H1 (cell line): ENCODE measurements around the gene MASTL. TPM values are rescaled to one million over a fixed set of nuclear protein-coding genes. Genes with fewer than 3 reads are reported as not detected.

Experiments used
- CTCF ChIA-PET: fragments of 300-600 bp; sonication (Branson Sonifier 250); formaldehyde crosslinking; loops from one replicate; lab custom pipeline; 2021; ENCODE audit not compliant: partially characterized antibody; lab: Charles Lee
- POLR2A ChIA-PET: fragments of 300-600 bp; sonication (Branson Sonifier 250); formaldehyde crosslinking; loops from one replicate; lab custom pipeline; 2021; ENCODE audit warnings: inconsistent platforms; ENCODE audit not compliant: partially characterized antibody; lab: Charles Lee
- DNase-seq, 2 experiments: peaks; one replicate each; pipeline versions ENCODE4 v3.0.0 to v3.0.0-alpha.2; 2010 to 2022; ENCODE audit warnings: low spot score in 2 of 2, low read depth in 1 of 2, mixed read lengths in 1 of 2
- FAIRE-seq: peaks from 2 replicates; lab custom pipeline; 2011; peaks lifted over from hg19 to GRCh38; lab: Jason Lieb, UNC
- H2AFZ ChIP-seq: 2 replicates; pipeline ENCODE4 v1.8.1; 2012; ENCODE audit warnings: low read length, inconsistent platforms
- H2AK5ac ChIP-seq: 2 replicates; pipeline ENCODE4 v1.6.1; 2013; ENCODE audit warnings: low read depth, low read length
- H2BK120ac ChIP-seq: replicated peaks from 2 replicates; pipeline ENCODE3; 2013; ENCODE audit warnings: low read depth, low read length, inconsistent platforms
- H2BK12ac ChIP-seq: 2 replicates; pipeline ENCODE4 v1.6.1; 2013; ENCODE audit warnings: low read depth, low read length
- H2BK15ac ChIP-seq: 2 replicates; pipeline ENCODE4 v1.6.1; 2013; ENCODE audit warnings: low read length
- H2BK20ac ChIP-seq: 2 replicates; pipeline ENCODE4 v1.6.1; 2013; ENCODE audit warnings: low read length
- H2BK5ac ChIP-seq: 2 replicates; pipeline ENCODE4 v1.6.1; 2013; ENCODE audit warnings: low read depth, low read length
- H3K14ac ChIP-seq: 2 replicates; pipeline ENCODE4 v1.6.1; 2013; ENCODE audit warnings: inconsistent platforms; ENCODE audit not compliant: insufficient read length
- H3K18ac ChIP-seq: 2 replicates; pipeline ENCODE4 v1.6.1; 2013; ENCODE audit warnings: low read length; ENCODE audit errors: extremely low read depth
- H3K23ac ChIP-seq: 2 replicates; pipeline ENCODE4 v1.6.1; 2013; ENCODE audit warnings: inconsistent platforms; ENCODE audit not compliant: insufficient read length
- H3K23me2 ChIP-seq: 2 replicates; pipeline ENCODE4 v1.6.1; 2013; ENCODE audit warnings: low read depth, low read length
- H3K27ac ChIP-seq: 2 replicates; pipeline ENCODE4 v1.6.1; 2011; ENCODE audit warnings: low read depth, low read length, inconsistent platforms
- H3K27me3 ChIP-seq, 4 experiments: replicated peaks in 1 of 4; 1 replicate in 1 of 4; 2 replicates in 3 of 4; pipeline versions ENCODE4 v1.6.1 to v1.8.1; 2011 to 2013; ENCODE audit warnings: low read length in 3 of 4, mild to moderate bottlenecking in 3 of 4, inconsistent platforms in 2 of 4, mixed read lengths in 2 of 4, moderate library complexity in 1 of 4; ENCODE audit not compliant: control insufficient read depth in 3 of 4, insufficient read depth in 3 of 4; ENCODE audit errors: extremely low read depth in 1 of 4
- H3K36me3 ChIP-seq, 4 experiments: 2 replicates each; pipeline versions ENCODE4 v1.6.1 to v1.8.1; 2011 to 2013; ENCODE audit warnings: mild to moderate bottlenecking in 4 of 4, low read length in 3 of 4, moderate library complexity in 2 of 4, control low read depth in 1 of 4, inconsistent platforms in 1 of 4; ENCODE audit not compliant: insufficient read depth in 4 of 4, control insufficient read depth in 2 of 4
- H3K4ac ChIP-seq: replicated peaks from 2 replicates; pipeline ENCODE3; 2013; ENCODE audit warnings: low read length, low read depth, mixed read lengths, inconsistent platforms; ENCODE audit not compliant: insufficient read length
- H3K4me1 ChIP-seq, 4 experiments: replicated peaks in 1 of 4; 1 replicate in 1 of 4; 2 replicates in 3 of 4; pipeline versions ENCODE4 v1.6.1 to v1.8.1; 2011 to 2013; ENCODE audit warnings: low read length in 3 of 4, inconsistent platforms in 2 of 4, mixed read lengths in 1 of 4; ENCODE audit not compliant: insufficient read depth in 4 of 4, control insufficient read depth in 3 of 4
- H3K4me2 ChIP-seq, 2 experiments: 2 replicates each; pipeline versions ENCODE4 v1.6.1 to v1.8.1; 2011 to 2013; ENCODE audit warnings: low read depth in 2 of 2, low read length in 2 of 2, control low read depth in 1 of 2, inconsistent platforms in 1 of 2, mild to moderate bottlenecking in 1 of 2; ENCODE audit not compliant: insufficient read depth in 1 of 2
- H3K4me3 ChIP-seq, 4 experiments: fragments of 200-600, 300-600 bp in 1 of 4; sonication (generic), shearing (Covaris generic), sonication (Bioruptor Twin) in 1 of 4; 2 replicates each; pipeline versions ENCODE4 v1.5.1 to v1.8.1; 2011 to 2016; ENCODE audit warnings: low read length in 4 of 4, low read depth in 3 of 4, control low read depth in 2 of 4, inconsistent platforms in 2 of 4, mild to moderate bottlenecking in 2 of 4, mixed read lengths in 1 of 4, moderate library complexity in 1 of 4; ENCODE audit not compliant: insufficient read depth in 2 of 4; ENCODE audit errors: extremely low read depth in 1 of 4
- H3K56ac ChIP-seq: replicated peaks from 2 replicates; pipeline ENCODE3; 2013; ENCODE audit warnings: low read depth, mild to moderate bottlenecking, mixed read lengths, low read length, inconsistent platforms; ENCODE audit not compliant: insufficient read length
- H3K79me1 ChIP-seq: 2 replicates; pipeline ENCODE4 v1.6.1; 2013; ENCODE audit warnings: low read depth, low read length, control low read depth
- H3K79me2 ChIP-seq, 2 experiments: 2 replicates each; pipeline versions ENCODE4 v1.6.1 to v1.8.1; 2012 to 2013; ENCODE audit warnings: low read length in 2 of 2, mild to moderate bottlenecking in 2 of 2, inconsistent platforms in 1 of 2; ENCODE audit not compliant: insufficient read depth in 2 of 2, control insufficient read depth in 1 of 2
- H3K9ac ChIP-seq, 4 experiments: replicated peaks in 1 of 4; 1 replicate in 1 of 4; 2 replicates in 3 of 4; pipeline versions ENCODE4 v1.6.1 to v1.8.1; 2011 to 2013; ENCODE audit warnings: low read depth in 3 of 4, low read length in 3 of 4, control low read depth in 2 of 4, mild to moderate bottlenecking in 2 of 4, moderate library complexity in 2 of 4, inconsistent platforms in 1 of 4; ENCODE audit errors: extremely low read depth in 1 of 4
- H3K9me3 ChIP-seq, 2 experiments: 2 replicates each; pipeline versions ENCODE4 v1.6.1 to v1.8.1; 2012 to 2013; ENCODE audit warnings: mild to moderate bottlenecking in 2 of 2, moderate library complexity in 2 of 2, control low read depth in 1 of 2, inconsistent platforms in 1 of 2, low read depth in 1 of 2, low read length in 1 of 2, mixed read lengths in 1 of 2; ENCODE audit not compliant: insufficient read depth in 2 of 2
- H4K20me1 ChIP-seq, 2 experiments: replicated peaks in 1 of 2; 2 replicates each; pipeline versions ENCODE3 to v1.8.1; 2011 to 2013; ENCODE audit warnings: inconsistent platforms in 2 of 2, low read length in 2 of 2, mild to moderate bottlenecking in 1 of 2; ENCODE audit not compliant: insufficient read depth in 2 of 2, control insufficient read depth in 1 of 2
- H4K5ac ChIP-seq: 2 replicates; pipeline ENCODE4 v1.6.1; 2013; ENCODE audit warnings: low read length, low read depth, mixed read lengths, inconsistent platforms; ENCODE audit not compliant: insufficient read length
- H4K8ac ChIP-seq: 2 replicates; pipeline ENCODE4 v1.8.0; 2013; ENCODE audit warnings: mild to moderate bottlenecking, moderate library complexity, low read length, inconsistent platforms; ENCODE audit not compliant: insufficient read depth; ENCODE audit errors: extremely low read depth
- H4K91ac ChIP-seq: replicated peaks from 2 replicates; pipeline ENCODE3; 2013; ENCODE audit warnings: low read length, mixed read lengths, inconsistent platforms; ENCODE audit not compliant: insufficient read length
- BACH1 ChIP-seq: IDR thresholded peaks from 2 replicates; pipeline ENCODE4 v1.6.1; 2012; ENCODE audit warnings: low read length, improper control_type of control experiment
- CEBPB ChIP-seq: IDR thresholded peaks from 2 replicates; pipeline ENCODE4 v1.6.1; 2012; ENCODE audit warnings: low read depth, low read length
- HDAC2 ChIP-seq, 2 experiments: fragments of 300-600 bp in 1 of 2; sonication (generic) in 1 of 2; IDR thresholded peaks; 2 replicates each; pipeline ENCODE4 v1.6.1; 2011 to 2012; ENCODE audit warnings: low read depth in 2 of 2, low read length in 2 of 2, mild to moderate bottlenecking in 2 of 2, moderate library complexity in 2 of 2, borderline replicate concordance in 1 of 2, inconsistent platforms in 1 of 2
- JUND ChIP-seq: IDR thresholded peaks from 2 replicates; pipeline ENCODE4 v1.6.1; 2011; ENCODE audit warnings: mild to moderate bottlenecking, improper control_type of control experiment, low read length
- KDM1A ChIP-seq: fragments of 200-600, 300-600 bp; sonication (generic); IDR thresholded peaks from 2 replicates; pipeline ENCODE4 v1.7.1; 2016; ENCODE audit warnings: mild to moderate bottlenecking, low read length, borderline replicate concordance
- KDM4A ChIP-seq: IDR thresholded peaks from one replicate; pipeline ENCODE4 v1.7.1; 2012; ENCODE audit warnings: low read depth, mild to moderate bottlenecking, moderate library complexity, low read length, inconsistent platforms; ENCODE audit not compliant: severe bottlenecking
- POU5F1 ChIP-seq: IDR thresholded peaks from 2 replicates; pipeline ENCODE4 v1.6.1; 2011; ENCODE audit warnings: low read depth, mild to moderate bottlenecking, low read length, moderate library complexity
- SP2 ChIP-seq: IDR thresholded peaks from 2 replicates; pipeline ENCODE4 v1.6.1; 2012; ENCODE audit warnings: mild to moderate bottlenecking, low read length, inconsistent platforms
- SUZ12 ChIP-seq: fragments of 200-600 bp; sonication (generic); IDR thresholded peaks from 2 replicates; pipeline ENCODE4 v1.6.1; 2012; ENCODE audit warnings: mild to moderate bottlenecking, inconsistent platforms, low read length, moderate library complexity, mixed read lengths
- WGBS, 2 experiments: shearing (Covaris generic) in 1 of 2; methylation state at CpG; one replicate each; pipeline versions ENCODE4 v1.1.6 to v1.1.7; 2013 to 2015; ENCODE audit warnings: low lambda C conversion rate in 2 of 2, mixed read lengths in 2 of 2, inconsistent platforms in 1 of 2, low coverage in 1 of 2, missing lambda C conversion rate in 1 of 2; ENCODE audit not compliant: insufficient replicate concordance in 2 of 2, insufficient coverage in 1 of 2, insufficient read length in 1 of 2; ENCODE audit errors: extremely low coverage in 1 of 2, missing lambda C conversion rate in 1 of 2; 5-methylcytosine and 5-hydroxymethylcytosine counted together
- polyA plus RNA-seq, 7 experiments: library from polyadenylated mRNA; depleted of rRNA in 3 of 7; stranded (reverse) in 5 of 7; unstranded in 2 of 7; fragments of >200 nt in 5 of 7; fragments of 200-250 nt in 2 of 7; gene quantifications; 1 replicate in 5 of 7; 2 replicates in 1 of 7; 4 replicates in 1 of 7; pipeline versions ENCODE4 v1.2.1 to v1.2.3, GENCODE V29; 2011 to 2013; ENCODE audit warnings: missing spikeins in 2 of 7, mixed read lengths in 2 of 7
- total RNA-seq: library from RNA; stranded (reverse); fragmentation: NEBNext Ultra II Directional; extraction: Animal tissue kit (Norgen Biotek cat#: 25700); gene quantifications from 2 replicates; pipeline ENCODE4 v1.2.1, GENCODE V29; 2021
- TF ChIP-seq, protein P1 (sequence below): IDR thresholded peaks from 2 replicates; pipeline ENCODE4 v1.6.1; 2012; ENCODE audit warnings: low read length, inconsistent platforms
- TF ChIP-seq, protein P2 (sequence below): IDR thresholded peaks from 2 replicates; pipeline ENCODE4 v1.6.1; 2012; ENCODE audit warnings: inconsistent platforms

MASTL gene
- total and polyA plus RNA-seq, 2 of the 8 experiments (the other 6 are each of a cell fraction or from before 2014, with no cell fraction given): 14.9 to 42.5 TPM

DNA sequence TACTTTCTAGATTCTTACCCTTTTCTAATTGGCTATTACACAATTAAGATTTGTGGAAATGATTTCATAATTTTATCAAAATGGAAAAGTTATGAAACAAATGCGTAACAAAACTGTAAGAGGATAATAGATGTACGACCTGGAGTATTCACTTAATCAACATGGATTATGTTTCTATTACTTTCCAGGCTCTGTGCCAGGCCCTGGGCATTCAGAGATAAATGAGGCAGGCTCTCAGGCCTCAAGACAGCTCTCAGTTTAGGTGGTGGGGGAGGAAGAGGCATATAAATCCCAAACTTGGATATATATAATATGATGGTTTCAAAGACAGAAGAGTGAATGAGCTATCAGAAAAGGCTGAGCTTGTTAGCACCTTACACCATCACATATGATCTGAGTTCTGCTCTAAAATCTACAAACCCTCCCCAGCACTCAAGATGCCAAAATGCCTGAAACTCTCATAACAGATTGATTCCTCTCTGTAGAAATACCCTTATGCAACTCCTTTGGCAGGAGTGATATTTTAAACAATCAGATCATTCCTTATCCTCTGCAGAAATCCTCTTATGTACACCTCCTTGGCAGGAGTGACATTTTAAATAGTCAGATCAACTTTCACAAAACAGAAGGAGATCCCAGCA, 42.9 kb downstream of the MASTL start:
- DNase-seq (no peak), FAIRE-seq (no peak)
- Histone ChIP-seq H3K9ac (no peak overlapping the region), H3K14ac (no peak overlapping the region), H3K23me2 (no peaks in the 10 kb centered on the region), H3K4me1 (no peaks in the 10 kb centered on the region), H3K4ac (no peak overlapping the region), H3K23ac (no peak overlapping the region), H3K4me2 (no peak overlapping the region), H4K20me1 (no peaks in the 10 kb centered on the region), H3K79me1 (no peaks in the 10 kb centered on the region), H3K36me3 (no peaks in the 10 kb centered on the region; a peak in 1 of 8 replicates), H4K8ac (no peak overlapping the region), H3K56ac (no peak overlapping the region), H4K5ac (no peak overlapping the region), H2BK20ac (no peak overlapping the region), H2BK5ac (no peak overlapping the region), H3K4me3 (no peak overlapping the region), H4K91ac (no peak overlapping the region), H3K79me2 (no peaks in the 10 kb centered on the region), H2BK12ac (no peak overlapping the region), H3K18ac (no peak overlapping the region), H2AK5ac (no peak overlapping the region), H3K27me3 (no peaks in the 10 kb centered on the region), H2BK15ac (no peak overlapping the region), H2AFZ (no peak overlapping the region), H2BK120ac (no peak overlapping the region), H3K27ac (no peak overlapping the region), H3K9me3 (no peaks in the 10 kb centered on the region)
- ChIA-PET POLR2A (interaction anchor here (1.3 kb wide), 2 partner anchors 13 to 44 kb away, joined by 3 to 4 read pairs; partner anchors contain the start of gene YME1L1), CTCF (interaction anchor here (0.6 kb wide), 1 partner anchor 19 kb away, joined by 3 read pairs; no protein-coding TSS in a partner anchor)
- 67% methylated on average over 2 of the region's 2 CpGs; no CpG with 5 or more reads in 1 of the 2 experiments for WGBS, 2 experiments
- TF ChIP-seq BACH1 (no peak), SUZ12 (no peak), SP2 (no peak), HDAC2 (IDR thresholded peaks at IDR 0.05; ENCODE audit: borderline replicate concordance in 1 of 2, low read depth in 2 of 2, low read length in 2 of 2) (no peak), POU5F1 (no peak), KDM1A (no peak), KDM4A (no peak), JUND (no peak), CEBPB (no peak)
- TF ChIP-seq, protein P1, sequence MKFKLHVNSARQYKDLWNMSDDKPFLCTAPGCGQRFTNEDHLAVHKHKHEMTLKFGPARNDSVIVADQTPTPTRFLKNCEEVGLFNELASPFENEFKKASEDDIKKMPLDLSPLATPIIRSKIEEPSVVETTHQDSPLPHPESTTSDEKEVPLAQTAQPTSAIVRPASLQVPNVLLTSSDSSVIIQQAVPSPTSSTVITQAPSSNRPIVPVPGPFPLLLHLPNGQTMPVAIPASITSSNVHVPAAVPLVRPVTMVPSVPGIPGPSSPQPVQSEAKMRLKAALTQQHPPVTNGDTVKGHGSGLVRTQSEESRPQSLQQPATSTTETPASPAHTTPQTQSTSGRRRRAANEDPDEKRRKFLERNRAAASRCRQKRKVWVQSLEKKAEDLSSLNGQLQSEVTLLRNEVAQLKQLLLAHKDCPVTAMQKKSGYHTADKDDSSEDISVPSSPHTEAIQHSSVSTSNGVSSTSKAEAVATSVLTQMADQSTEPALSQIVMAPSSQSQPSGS: no peak
- TF ChIP-seq, protein P2, sequence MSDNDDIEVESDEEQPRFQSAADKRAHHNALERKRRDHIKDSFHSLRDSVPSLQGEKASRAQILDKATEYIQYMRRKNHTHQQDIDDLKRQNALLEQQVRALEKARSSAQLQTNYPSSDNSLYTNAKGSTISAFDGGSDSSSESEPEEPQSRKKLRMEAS: no peak
